ENCODE results near the gene RPL11.

The RPL11 gene

DNA sequence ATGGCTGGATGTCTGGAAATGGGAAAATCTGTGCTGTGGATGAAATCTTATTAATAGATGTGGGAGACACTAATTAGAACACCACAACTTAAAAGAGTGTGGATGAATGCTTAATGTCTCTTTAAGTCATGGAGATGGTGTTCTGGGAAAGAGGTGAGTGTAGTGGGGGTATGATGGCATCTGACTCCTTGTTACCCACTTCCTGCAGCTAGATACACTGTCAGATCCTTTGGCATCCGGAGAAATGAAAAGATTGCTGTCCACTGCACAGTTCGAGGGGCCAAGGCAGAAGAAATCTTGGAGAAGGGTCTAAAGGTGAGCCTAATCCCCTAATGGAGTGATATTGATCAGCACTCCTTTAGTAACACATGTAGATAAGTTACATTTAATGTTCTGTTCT is 2.0 kb downstream of the RPL11 start:
- TF ChIP-seq TEAD4 (IDR thresholded peaks at IDR 0.05): no peak
- TF ChIP-seq RAD21 (IDR thresholded peaks at IDR 0.05; ENCODE audit: low read depth): no peak
- TF ChIP-seq TCF12 (IDR thresholded peaks at IDR 0.05; ENCODE audit: low read depth): no peak
- no peak for TF ChIP-seq NFIC (IDR thresholded peaks at IDR 0.05)
- TF ChIP-seq, protein P1, sequence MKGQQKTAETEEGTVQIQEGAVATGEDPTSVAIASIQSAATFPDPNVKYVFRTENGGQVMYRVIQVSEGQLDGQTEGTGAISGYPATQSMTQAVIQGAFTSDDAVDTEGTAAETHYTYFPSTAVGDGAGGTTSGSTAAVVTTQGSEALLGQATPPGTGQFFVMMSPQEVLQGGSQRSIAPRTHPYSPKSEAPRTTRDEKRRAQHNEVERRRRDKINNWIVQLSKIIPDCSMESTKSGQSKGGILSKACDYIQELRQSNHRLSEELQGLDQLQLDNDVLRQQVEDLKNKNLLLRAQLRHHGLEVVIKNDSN (IDR thresholded peaks at IDR 0.05): no peak
- TF ChIP-seq EGR1 (IDR thresholded peaks at IDR 0.05): no peak
- TF ChIP-seq CREB1 (IDR thresholded peaks at IDR 0.05; ENCODE audit: low read depth): no peak
- TF ChIP-seq, protein P2, sequence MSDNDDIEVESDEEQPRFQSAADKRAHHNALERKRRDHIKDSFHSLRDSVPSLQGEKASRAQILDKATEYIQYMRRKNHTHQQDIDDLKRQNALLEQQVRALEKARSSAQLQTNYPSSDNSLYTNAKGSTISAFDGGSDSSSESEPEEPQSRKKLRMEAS (IDR thresholded peaks at IDR 0.05): no peak
- TF ChIP-seq FOXM1 (IDR thresholded peaks at IDR 0.05; ENCODE audit: borderline replicate concordance, low read depth): no peak
- no peak for TF ChIP-seq YY1 (IDR thresholded peaks at IDR 0.05; ENCODE audit: low read depth)
- no peak for TF ChIP-seq EP300 (IDR thresholded peaks at IDR 0.05; ENCODE audit: borderline replicate concordance)
- no peak for TF ChIP-seq TAF1 (IDR thresholded peaks at IDR 0.05; ENCODE audit: low read depth)
- TF ChIP-seq, protein P3, sequence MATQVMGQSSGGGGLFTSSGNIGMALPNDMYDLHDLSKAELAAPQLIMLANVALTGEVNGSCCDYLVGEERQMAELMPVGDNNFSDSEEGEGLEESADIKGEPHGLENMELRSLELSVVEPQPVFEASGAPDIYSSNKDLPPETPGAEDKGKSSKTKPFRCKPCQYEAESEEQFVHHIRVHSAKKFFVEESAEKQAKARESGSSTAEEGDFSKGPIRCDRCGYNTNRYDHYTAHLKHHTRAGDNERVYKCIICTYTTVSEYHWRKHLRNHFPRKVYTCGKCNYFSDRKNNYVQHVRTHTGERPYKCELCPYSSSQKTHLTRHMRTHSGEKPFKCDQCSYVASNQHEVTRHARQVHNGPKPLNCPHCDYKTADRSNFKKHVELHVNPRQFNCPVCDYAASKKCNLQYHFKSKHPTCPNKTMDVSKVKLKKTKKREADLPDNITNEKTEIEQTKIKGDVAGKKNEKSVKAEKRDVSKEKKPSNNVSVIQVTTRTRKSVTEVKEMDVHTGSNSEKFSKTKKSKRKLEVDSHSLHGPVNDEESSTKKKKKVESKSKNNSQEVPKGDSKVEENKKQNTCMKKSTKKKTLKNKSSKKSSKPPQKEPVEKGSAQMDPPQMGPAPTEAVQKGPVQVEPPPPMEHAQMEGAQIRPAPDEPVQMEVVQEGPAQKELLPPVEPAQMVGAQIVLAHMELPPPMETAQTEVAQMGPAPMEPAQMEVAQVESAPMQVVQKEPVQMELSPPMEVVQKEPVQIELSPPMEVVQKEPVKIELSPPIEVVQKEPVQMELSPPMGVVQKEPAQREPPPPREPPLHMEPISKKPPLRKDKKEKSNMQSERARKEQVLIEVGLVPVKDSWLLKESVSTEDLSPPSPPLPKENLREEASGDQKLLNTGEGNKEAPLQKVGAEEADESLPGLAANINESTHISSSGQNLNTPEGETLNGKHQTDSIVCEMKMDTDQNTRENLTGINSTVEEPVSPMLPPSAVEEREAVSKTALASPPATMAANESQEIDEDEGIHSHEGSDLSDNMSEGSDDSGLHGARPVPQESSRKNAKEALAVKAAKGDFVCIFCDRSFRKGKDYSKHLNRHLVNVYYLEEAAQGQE (IDR thresholded peaks at IDR 0.05; ENCODE audit: low read depth): no peak
- no peak for TF ChIP-seq CEBPB (IDR thresholded peaks at IDR 0.05)
- TF ChIP-seq ZBTB7A (IDR thresholded peaks at IDR 0.05; ENCODE audit: low read depth): no peak

DNA sequence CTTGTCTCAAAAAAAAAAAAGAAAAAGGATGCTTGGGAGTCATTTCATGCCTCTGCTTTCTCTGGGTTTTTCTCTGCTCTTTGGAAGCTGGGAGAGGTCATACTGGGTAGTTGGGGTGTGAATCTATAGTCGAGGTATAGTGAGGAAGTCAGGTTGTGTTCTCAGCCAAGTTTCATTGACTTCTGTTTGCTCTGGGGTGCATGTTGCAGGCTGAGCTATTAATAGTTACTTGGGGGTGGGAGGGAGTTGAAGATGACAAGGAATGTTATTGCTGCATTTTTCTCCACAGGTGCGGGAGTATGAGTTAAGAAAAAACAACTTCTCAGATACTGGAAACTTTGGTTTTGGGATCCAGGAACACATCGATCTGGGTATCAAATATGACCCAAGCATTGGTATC is 2.8 kb downstream of the RPL11 start:
- TF ChIP-seq TEAD4 (IDR thresholded peaks at IDR 0.05) (no peak), TAF1 (IDR thresholded peaks at IDR 0.05; ENCODE audit: low read depth) (no peak), RAD21 (IDR thresholded peaks at IDR 0.05; ENCODE audit: low read depth) (no peak)
- TF ChIP-seq, protein P3 (IDR thresholded peaks at IDR 0.05; ENCODE audit: low read depth): no peak

DNA sequence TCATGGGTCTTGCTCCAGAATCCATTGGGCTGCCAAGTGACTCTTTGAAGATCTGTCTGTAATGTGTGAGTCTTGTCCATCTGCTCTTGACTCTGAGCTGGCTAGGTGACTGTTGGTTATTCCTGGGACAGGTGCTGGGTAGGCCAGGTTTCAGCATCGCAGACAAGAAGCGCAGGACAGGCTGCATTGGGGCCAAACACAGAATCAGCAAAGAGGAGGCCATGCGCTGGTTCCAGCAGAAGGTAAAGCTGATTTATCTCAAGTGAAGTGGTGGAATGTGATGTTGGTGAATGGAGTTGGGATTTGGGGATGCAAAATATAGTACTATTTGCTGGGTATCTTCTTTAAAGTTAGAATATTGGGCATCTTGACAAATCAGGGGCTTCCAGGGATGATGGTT is 4.1 kb downstream of the RPL11 start:
- TF ChIP-seq NFIC (IDR thresholded peaks at IDR 0.05): no peak

DNA sequence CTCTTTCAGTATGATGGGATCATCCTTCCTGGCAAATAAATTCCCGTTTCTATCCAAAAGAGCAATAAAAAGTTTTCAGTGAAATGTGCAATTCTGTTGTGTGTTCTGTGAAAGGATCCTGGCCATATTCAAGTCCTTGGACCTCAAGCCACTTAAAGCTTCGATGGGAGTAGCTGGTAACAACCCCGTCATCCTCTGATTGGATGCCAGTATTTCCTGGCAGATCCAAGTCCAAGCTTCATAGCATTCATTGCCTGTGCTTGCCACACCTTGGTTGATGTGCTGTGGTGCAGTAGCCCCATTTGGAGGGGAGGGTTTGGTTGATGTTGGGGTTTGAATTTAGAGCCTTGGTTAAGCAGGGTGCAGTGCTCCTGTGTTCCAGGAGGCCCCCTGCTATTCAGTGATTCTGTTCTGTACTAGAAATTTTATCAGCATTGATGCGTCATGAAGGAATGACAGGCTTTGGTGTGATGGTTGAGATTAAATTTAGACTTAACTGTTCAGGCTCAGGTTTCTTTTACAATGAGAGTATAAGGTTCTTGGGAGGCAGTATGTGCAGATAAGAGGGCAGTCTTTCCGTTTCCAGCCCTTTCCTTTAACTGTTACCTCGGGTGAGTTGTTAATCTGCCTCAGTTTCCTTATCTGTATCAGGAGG is 4.9 kb downstream of the RPL11 start:
- TF ChIP-seq EGR1 (IDR thresholded peaks at IDR 0.05): no peak
- no peak for TF ChIP-seq EP300 (IDR thresholded peaks at IDR 0.05; ENCODE audit: borderline replicate concordance)
- TF ChIP-seq TCF12 (IDR thresholded peaks at IDR 0.05; ENCODE audit: low read depth): no peak
- no peak for TF ChIP-seq TAF1 (IDR thresholded peaks at IDR 0.05; ENCODE audit: low read depth)
- TF ChIP-seq CREB1 (IDR thresholded peaks at IDR 0.05; ENCODE audit: low read depth): no peak
- TF ChIP-seq, protein P1 (IDR thresholded peaks at IDR 0.05): no peak
- TF ChIP-seq YY1 (IDR thresholded peaks at IDR 0.05; ENCODE audit: low read depth): no peak
- no peak for TF ChIP-seq RAD21 (IDR thresholded peaks at IDR 0.05; ENCODE audit: low read depth)
- no peak for TF ChIP-seq ZBTB7A (IDR thresholded peaks at IDR 0.05; ENCODE audit: low read depth)
- TF ChIP-seq TEAD4 (IDR thresholded peaks at IDR 0.05): no peak
- TF ChIP-seq FOXM1 (IDR thresholded peaks at IDR 0.05; ENCODE audit: borderline replicate concordance, low read depth): no peak
- TF ChIP-seq NFIC (IDR thresholded peaks at IDR 0.05): no peak
- no peak for TF ChIP-seq CEBPB (IDR thresholded peaks at IDR 0.05)
- TF ChIP-seq, protein P3 (IDR thresholded peaks at IDR 0.05; ENCODE audit: low read depth): no peak
- TF ChIP-seq, protein P2 (IDR thresholded peaks at IDR 0.05): no peak

DNA sequence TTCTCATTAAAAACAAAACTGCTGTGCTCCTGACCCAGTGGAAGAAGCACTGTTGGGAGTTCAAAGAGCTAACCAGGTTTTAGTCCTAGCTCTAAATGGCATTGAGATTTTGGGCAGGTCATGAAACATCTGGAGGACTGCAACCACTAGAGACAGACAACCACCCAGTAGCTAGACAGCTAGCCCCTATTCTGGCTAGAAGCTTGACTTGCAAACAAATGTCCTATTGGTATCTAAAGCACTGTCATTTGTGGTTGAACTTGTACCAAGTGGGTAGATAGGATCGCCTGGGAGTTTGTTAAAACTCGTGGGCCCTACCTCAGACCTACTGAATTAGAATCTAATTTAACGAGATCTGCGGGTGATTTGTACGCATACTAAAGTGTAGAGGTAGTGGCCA is 6.9 kb downstream of the RPL11 start:
- TF ChIP-seq TEAD4 (IDR thresholded peaks at IDR 0.05): no peak
